Measurements from ENCODE around the gene ACR.
"Not testable (repeated sequence)": the region's sequence is repeated elsewhere in the genome, so short reads cannot be mapped to it uniquely, and the experiment has no call there.

ACR gene

DNA sequence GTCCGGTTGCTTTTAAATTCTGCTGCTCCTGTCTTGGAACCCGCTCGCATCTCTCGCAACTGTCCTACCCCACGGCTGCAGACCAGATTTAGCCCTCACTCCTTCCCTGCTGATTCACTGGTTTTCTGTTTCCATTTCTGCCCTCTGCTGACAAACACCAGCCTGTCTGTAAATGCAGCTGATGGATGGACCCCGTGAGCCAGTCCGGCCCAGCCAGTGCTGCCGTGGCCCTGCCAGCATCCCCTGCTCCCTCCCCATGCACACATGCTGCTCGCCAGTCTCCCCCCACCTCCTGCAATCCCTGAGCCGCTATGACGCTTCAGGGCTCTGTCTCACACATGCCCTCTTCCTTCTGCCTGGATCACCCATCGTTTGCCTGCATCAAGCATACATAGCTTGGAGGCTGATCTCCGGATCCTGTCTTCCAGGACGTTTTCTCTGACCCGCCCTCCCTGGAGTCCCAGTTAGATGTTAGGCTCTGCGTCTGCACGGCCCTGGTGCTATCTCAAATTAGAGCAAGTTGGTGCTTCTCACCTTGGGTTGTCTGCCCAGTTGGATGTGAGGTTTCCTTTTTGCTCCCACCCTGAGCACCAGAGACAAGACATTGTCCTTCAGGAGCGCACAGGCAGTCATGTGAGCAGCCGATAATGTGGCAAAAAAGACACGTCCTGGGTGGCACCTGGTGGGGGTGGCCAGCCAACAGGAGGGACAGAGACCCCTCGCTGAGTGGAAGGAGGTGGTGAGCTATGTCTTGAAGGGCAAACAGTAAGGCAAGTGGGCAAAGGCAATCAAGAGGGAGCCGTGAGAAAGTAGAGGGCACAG, 4.3 kb upstream of the ACR start:
- no peak for DNase-seq

DNA sequence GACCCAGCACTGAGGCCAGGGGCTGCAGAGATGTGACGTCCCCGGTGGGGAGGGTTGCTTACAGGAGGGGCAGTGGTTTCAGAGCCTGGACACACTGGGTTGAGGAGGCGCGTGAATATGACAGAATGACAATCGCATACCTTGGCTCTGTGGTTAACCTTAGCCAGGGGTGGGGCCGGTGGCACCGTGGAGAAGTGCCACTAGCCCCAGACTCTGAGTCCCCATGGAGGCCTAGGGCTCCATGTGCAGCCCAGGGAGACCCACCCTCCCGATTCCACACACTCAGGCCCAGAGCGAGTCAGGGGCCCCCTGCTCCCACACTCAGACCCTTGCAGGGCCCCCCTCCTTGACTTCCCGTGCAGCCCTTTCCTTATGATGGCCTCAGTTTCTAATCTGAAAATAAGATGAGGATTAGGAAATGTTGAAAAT, 3.6 kb upstream of the ACR start:
- DNase-seq: no peak

DNA sequence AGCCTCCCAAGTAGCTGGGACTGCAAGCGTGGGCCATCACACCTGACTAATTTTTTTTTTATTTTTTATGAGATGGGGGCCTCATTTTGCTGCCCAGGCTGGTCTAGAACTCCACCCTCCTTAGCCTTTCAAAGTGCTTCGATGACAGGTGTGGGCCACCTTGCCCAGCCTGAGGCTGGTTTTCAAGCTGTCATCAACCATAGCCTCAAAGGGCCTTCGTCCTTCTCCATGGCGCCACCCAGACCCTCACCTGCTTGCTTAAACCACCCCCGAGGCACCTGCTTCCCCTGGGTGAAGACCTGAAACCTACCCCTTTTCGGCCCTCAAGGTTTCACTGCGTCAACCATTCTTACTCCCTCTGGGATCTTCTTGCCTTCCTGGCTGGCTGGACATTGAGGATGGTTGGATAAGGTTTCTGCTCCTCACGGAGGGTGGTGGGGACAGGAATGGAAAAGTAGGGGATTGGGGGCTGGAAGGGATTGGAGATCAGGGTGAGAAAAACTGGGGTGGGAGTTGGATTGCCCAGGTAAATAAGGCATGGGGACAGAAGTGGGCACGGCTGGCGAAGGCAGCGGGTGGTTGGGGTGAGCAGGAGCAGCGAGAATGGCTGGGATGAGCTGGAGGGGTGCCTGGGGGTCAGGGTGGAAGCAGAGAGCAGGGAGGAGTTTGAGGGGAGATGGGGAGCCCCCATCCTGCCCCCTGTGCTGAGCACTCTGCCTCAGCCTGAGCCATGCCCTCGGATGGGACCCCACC, 2.8 kb upstream of the ACR start:
- DNase-seq: no peak

DNA sequence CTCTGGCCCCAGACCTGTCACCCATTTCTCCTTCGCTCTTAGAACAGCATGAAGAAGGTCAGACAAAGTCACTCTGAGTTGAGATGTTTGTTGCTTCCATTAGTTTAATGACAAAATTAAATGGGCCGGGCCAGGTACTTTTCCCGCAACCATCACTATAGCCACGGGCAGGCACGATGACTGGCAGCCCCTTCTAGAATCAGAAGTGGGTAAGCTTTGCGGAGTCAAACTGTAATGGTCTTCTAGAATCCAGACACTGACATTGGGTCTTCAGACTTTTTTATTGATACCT, 2.3 kb upstream of the ACR start:
- DNase-seq: no peak

DNA sequence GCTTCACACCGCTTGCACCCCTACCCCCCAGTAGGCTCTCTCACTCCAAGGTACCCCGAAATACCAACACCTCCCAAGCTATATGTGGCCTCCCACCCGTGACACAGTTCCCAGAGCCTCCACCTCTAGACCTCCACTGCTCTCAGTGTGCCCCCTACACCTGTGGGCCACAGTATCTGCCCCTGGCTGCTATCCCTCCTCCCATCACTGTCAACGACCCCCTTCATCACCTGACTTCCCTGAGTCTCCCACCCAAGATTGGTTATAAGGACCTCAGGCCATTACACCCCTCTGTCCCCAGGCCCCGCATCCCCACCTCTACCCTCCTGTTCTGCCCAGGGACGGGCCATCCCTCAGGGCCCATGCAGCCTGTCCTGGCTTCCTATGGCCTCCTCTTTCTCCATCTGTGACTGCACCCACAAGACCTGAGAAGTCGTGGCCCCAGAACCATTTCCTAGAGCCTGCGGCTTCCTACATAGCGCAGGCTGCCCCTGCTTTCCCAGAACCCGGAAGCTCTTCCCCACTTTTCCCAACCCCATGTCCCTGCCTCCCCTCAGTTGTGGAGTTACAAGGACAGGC, 734 bp downstream of the ACR start:
- DNase-seq: no peak

DNA sequence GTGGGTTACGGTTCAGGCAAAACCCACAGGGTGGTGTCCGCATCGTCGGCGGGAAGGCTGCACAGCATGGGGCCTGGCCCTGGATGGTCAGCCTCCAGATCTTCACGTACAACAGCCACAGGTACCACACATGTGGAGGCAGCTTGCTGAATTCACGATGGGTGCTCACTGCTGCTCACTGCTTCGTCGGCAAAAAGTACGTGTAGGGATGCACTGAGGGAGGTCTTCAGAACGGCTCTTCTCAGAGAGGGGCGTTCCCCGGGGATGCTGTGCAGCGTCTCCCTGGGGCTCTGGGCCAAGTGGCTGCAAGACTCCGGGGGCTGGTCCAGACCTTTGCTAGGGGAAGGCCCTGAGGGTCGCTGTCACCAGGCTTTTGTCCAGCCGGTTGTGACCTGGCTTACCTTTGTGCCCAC, 1.3 kb downstream of the ACR start:
- DNase-seq: no peak

DNA sequence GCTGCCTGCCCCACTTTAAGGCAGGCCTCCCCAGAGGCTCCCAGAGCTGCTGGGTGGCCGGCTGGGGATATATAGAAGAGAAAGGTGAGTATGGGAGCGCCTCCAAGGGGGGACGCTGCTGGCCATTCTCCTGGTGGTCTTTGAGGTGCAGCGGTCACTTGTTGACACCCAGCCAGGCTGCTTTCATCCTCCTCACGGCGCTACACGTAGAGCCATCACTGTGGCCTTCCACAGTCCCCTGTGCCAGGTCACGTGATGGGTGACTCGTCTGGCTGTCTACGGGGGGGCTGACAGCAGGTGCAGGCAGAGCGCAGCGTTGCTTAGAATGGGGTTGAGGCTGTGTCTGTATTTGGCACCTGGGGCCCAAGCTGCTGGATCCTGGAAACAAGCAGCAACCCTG, 1.9 kb downstream of the ACR start:
- no peak for DNase-seq

DNA sequence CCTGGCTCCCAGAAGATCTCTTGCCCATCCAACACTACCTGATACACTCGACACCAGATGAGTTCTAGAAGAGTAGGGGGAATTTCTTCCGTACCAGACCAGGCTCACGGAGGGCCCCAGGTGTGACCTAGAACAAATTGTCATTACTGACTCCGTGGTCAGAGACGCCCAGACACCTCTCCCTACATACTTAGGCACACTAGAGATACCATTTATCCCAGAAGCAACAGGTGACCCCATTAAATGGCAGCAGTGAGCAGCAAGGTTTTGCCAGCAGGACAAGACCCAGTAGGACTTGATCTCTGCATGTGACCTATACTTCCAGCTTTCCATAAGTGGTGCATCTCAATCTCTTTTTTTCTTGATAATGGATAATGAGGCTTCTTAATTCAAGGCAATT, 2.7 kb downstream of the ACR start:
- DNase-seq: not testable (repeated sequence)

DNA sequence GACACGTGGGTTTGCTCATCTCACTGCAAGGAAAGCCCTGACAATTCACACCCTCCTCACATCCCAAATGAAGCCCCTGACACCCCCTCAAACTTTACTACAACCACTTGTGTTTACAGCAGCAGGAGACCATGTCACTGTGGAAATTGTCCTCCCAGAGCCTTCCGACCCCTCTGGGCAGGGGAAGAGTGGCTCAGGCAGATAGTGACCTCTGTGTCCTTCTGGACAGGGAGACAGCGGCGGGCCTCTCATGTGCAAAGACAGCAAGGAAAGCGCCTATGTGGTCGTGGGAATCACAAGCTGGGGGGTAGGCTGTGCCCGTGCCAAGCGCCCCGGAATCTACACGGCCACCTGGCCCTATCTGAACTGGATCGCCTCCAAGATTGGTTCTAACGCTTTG, 6.4 kb downstream of the ACR start:
- not testable (repeated sequence) for DNase-seq

DNA sequence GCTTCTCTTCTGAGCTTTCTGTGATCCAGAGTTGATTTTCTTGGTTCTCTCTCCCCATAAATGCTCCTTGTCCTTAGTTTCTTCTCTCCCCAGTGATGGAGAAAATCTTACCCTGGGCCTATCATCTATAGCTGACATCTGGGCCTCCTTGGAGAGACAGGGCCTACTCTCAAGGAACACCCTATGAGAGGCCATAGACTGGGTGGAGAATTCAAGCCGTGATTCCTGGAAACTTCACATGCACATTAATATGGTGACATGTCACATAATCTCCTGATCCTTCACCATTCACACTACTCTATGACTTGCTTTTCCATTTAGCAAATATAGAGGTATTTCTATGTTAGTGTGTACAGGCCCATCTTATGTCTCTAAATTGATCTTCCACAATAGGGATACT, 9.5 kb downstream of the ACR start:
- not testable (repeated sequence) for DNase-seq

DNA sequence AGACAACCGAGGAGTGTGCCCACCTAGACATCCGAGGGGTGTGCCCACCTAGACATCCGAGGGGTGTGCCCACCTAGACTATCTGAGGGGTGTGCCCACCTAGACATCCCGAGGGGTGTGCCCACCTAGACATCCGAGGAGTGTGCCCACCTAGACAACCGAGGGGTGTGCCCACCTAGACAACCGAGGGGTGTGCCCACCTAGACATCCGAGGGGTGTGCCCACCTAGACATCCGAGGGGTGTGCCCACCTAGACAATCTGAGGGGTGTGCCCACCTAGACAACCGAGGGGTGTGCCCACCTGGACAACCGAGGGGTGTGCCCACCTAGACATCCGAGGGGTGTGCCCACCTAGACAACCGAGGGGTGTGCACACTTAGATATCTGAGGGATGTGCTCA, 10.6 kb downstream of the ACR start:
- DNase-seq: not testable (repeated sequence)

DNA sequence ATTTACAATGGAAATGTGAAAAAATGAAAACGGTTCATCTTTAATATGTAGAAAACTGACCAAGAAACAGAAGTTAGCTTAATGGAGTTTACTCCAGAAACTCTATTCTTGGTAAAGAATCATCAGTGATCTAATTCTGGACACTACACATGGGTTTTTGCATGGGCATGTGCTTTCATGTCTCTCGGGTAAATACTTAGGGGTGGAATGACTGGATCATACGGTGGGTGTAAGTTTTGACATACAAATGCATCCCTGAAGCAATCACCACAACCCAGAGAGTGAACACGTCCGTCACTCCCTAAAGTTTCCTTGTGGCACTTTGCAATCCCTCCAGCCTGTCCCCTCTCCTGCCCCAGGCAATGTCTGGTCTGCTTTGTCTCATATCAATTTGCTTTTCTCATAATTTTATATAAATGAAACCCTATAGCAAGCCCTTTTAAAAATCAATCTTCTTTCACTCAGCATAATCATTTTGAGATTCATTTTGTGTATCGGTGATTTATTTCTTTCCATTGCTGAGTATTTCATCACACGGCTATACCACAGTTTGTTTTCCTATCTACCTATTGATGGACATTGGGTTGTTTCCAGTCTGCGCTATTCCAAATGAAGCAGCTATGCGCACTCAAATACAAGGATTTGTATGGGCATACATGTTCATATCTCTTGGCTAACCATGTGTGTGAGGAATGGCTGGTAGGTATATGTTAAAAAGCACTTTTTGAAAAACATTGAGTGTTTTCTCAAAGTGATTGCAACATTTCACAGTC, 11.5 kb downstream of the ACR start:
- not testable (repeated sequence) for DNase-seq

DNA sequence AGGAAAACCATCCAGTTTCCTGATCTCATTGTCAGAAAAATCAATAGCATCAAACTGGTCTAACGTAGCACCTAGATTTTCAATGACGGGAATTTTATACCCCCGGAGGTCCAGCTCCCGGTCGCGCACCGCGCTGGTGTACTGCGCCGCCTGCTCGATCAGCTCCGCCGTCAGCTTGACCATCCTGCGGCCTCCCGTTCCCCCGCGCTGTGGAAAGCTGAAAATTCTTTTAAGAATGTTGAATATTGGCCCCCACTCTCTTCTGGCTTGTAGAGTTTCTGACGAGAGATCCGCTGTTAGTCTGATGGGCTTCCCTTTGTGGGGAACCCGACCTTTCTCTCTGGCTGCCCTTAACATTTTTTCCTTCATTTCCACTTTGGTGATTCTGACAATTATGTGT, 17.2 kb downstream of the ACR start:
- not testable (repeated sequence) for DNase-seq

DNA sequence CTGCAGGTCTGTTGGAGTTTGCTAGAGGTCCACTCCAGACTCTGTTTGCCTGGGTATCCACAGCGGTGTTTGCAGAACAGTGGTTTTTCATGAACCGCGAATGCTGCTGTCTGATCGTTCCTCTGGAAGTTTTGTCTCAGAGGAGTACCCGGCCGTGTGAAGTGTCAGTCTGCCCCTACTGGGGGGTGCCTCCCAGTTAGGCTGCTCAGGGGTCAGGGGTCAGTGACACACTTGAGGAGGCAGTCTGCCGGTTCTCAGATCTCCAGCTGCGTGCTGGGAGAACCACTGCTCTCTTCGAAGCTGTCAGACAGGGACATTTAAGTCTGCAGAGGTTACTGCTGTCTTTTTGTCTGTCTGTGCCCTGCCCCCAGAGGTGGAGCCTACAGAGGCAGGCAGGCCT, 18.4 kb downstream of the ACR start:
- not testable (repeated sequence) for DNase-seq

DNA sequence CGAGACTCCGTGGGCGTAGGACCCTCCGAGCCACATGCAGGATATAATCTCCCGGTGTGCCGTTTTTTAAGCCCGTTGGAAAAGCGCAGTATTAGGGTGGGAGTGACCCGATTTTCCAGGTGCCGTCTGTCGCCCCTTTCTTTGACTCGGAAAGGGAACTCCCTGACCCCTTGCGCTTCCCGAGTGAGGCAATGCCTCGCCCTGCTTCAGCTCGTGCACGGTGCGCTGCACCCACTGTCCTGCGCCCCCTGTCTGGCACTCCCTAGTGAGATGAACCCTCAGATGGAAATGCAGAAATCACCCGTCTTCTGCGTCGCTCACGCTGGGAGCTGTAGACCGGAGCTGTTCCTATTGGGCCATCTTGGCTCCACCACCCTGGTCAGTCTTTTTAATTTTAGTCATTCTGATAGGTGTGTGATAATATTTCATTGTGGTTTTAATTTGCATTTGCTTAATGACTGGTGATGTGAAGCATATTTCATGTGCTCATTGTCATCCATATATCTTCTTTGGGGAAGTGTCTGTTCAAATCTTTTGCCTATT, 19.0 kb downstream of the ACR start:
- peak; percentile 1 to 46 (median 10) for DNase-seq

DNA sequence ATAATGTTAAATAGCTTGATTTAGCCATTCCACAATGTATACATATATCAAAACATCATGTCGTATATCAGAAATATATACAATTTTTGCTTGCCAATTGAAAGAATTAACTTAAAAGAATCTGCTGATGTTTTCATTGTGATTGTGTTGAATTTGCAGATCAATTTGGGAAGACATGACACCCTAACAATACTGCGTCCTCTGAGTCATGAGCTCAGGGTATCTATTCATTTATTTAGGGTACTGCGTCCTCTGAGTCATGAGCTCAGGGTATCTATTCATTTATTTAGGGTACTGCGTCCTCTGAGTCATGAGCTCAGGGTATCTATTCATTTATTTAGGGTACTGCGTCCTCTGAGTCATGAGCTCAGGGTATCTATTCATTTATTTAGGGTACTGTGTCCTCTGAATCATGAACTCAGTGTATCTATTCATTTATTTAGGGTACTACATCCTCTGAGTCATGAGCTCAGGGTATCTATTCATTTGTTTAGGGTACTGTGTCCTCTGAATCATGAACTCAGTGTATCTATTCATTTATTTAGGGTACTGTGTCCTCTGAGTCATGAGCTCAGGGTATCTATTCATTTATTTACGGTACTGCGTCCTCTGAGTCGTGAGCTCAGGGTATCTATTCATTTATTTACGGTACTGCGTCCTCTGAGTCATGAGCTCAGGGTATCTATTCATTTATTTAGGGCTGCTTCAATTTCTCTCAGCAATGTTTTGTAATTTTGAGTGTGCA, 21.8 kb downstream of the ACR start:
- DNase-seq: not testable (repeated sequence)

DNA sequence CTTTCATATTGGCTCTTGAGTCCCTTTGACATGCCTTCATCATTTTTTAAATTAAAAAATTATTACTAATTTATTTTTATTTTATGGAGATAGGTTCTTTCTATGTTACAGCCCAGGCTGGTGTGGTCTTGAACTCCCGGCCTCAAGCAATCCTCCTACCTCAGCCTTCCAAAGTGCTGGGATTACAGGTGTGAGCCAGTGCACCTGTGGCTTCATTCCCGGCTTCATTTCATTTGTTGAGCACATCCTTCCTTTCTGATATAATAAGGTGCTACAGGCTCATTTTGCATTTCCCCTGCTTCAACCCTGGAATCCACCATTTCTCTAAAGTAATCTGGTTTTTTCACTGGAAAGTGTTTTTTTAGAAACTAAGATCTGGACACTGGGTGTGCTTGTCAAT, 23.8 kb downstream of the ACR start:
- DNase-seq: not testable (repeated sequence)

DNA sequence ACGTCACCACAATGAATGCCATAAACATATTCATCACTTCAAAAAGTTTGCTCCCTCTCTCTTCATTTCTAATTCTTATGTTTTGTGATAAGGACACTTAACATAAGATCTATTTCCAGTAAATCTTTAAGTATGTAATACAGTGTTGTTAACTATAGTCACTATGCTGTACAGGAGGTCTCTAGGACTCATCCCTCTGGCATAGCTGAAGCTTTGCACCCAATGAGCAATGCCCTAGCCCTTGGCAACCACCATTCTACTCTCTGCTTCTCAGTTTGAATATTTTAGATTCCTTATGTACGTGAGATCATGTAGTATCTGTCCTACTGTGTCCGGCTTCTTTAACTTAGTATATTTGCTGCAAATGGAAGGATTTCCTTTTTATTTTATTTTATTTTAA, 26.3 kb downstream of the ACR start:
- DNase-seq: not testable (repeated sequence)

DNA sequence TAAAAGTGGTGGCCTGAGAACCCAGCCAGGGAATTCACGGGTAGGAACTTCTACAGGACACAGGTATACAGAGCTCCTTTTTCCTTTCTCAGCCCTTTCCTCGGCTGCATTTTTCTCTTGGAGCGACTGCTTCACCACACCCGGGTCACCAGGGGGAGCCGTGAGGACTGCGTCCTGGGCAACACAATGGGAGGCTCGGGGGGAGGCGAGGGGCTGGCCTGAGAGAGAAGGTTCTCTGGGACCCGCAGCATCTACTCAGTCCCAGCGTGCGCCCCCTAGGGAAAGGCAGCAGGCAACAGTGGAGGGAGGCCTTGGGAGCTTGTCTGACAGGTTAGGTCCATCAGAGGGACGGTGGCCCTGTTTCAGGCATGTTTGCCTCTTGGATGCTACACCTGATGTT, 37.1 kb downstream of the ACR start:
- peak; percentile 1 to 34 (median 20) for DNase-seq

DNA sequence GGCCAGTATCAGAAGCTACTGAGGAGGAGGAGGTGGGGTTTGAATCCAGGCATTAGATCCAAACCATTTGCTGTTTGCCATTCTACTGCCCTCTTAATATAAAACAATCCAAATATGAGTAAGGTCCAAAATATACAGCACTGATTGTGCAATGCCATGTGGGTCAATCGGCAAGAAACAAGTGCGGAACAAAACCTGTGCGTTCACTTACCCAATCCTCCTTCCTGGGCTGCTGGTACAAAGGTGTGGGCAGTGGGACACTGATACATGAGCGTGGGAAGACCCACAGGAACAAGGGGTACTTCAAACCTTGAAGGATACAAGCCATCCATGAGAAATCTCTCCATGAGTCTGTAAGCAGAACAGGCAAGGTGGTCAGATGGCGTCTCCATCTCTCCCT, 39.6 kb downstream of the ACR start:
- not testable (repeated sequence) for DNase-seq

DNA sequence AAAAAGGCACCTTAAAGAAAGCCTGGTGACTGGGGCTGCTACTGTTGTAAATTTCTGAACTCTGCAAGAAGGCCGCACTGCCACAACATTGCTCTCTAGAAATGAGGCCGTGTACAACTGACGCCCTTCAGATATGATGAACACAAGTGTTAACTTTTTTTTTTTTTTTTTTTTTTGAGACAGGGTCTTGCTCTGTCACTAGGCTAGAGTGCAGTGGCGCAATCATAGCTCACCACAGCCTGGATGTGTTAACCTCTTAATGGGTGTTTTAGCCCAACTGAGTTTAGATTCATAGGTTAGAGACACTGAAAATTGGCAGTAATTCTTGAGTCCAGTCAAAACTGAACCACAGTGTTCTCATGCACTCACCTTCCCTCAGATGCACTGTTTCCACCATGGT, 42.2 kb downstream of the ACR start:
- DNase-seq: not testable (repeated sequence)

DNA sequence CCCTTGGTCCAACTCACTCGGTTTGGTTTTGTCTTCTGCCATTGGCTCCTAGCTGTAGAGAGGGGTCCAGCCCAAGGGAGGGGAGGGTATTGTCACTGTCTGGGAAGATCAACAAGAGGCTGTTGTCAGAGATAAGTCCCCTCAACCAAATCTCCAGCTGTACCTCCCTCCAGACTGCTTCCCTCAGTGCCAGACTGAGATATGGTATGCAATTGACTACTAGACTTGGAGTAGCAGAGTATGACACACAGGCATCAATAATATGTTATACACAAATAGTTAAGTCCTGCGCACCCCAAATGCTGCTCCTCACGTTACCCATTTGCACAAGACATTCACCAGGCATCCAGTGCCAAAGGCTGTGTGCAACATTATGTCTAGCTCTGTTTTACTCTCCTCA, 44.2 kb downstream of the ACR start:
- not testable (repeated sequence) for DNase-seq

Data from suppressor macrophage (primary cell).